GM12878 (cell line): ENCODE data around the gene PTPRM.

ENCODE experiments used
- GABPA ChIP-seq: IDR thresholded peaks from 2 replicates; pipeline ENCODE4 v1.6.1; 2014; ENCODE audit warnings: antibody characterized with exemption, low read depth, mild to moderate bottlenecking, inconsistent platforms
- IRF4 ChIP-seq: IDR thresholded peaks from 2 replicates; pipeline ENCODE4 v1.6.1; 2011; ENCODE audit warnings: low read depth, low read length
- NR2C1 ChIP-seq: fragments of 450-650 bp; IDR thresholded peaks from 2 replicates; pipeline ENCODE4 v1.6.1; 2017; ENCODE audit warnings: antibody characterized with exemption, mild to moderate bottlenecking, moderate library complexity
- SKIL ChIP-seq: fragments of 450-650 bp; IDR thresholded peaks from 2 replicates; pipeline ENCODE4 v1.6.1; 2017; ENCODE audit warnings: mild to moderate bottlenecking, low read depth, inconsistent platforms; ENCODE audit not compliant: poor library complexity, severe bottlenecking
- ZSCAN29 ChIP-seq: fragments of 450-650 bp; IDR thresholded peaks from 2 replicates; pipeline ENCODE4 v1.6.1; 2017; ENCODE audit warnings: mild to moderate bottlenecking, moderate library complexity

- TF ChIP-seq NR2C1 (no peak), ZSCAN29 (no peak), GABPA (no peak), SKIL (no peak), IRF4 (no peak)
These were observed 819.7 kb downstream of the PTPRM start for GRCh38 chr18:8386669-8387380.
